ENCODE measurements around the gene NECAP2.

Gene NECAP2
- long read RNA-seq, full-length matches to known transcripts = 462 of 480 reads
- long read RNA-seq, partial matches to known transcripts = 4 of 480 reads
- long read RNA-seq, other reads (novel, unspliced or antisense) = 14 of 480 reads

DNA sequence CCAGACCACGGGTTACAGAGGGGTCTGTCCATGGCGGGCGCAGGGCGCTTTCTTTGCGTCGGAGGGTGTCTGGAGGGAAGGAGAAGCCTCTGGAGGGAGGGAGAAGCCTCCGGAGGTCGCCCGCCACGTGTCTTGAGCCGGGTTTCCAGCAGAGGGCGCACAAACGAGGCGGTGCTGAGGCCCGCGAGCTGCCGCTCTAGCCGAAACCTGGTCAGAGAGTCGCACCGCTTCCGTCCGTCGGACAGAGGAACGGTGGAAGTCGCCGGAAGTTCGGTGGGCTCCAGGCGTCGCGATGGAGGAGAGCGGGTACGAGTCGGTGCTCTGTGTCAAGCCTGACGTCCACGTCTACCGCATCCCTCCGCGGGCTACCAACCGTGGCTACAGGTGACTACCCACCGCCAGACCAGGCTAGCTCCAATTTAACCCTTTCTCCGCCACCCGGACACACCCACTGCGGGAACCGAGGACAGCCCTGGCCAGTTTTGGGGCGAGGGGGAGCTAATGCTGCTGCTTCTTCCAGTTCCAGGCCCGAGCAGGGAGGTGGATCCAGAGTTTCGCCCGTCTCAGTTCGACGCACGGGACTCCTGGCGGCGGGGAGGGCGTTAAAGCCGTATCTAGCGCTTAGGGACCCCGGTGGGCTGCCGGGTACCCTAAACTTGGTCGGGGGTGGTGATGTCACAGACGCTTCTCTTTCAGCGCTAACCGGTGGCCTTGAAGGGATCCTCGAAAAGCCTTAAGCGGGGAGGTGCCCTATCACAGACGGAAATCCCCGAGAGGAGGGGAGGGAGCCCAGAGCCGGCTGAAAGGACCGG is at the start of gene NECAP2:
TSS of gene NECAP2 (plus strand) at position 255 of the 812 bp plus-strand sequence. CDS start at position 293, 38 bp downstream.
- Histone ChIP-seq H3K4me3 (replicated peaks; ENCODE audit: insufficient read depth, low read length) (peak within 1 kb of the TSS; percentile 100), H3K27me3 (ENCODE audit: insufficient read depth, poor library complexity, severe bottlenecking) (no peaks in the 10 kb centered on the region), H3K27ac (replicated peaks) (peak within 1 kb of the TSS; percentile 62)
- peak; percentile 93 for TF ChIP-seq POLR2AphosphoS5 (IDR thresholded peaks at IDR 0.05; ENCODE audit: low read depth)
- TF ChIP-seq, protein P1, sequence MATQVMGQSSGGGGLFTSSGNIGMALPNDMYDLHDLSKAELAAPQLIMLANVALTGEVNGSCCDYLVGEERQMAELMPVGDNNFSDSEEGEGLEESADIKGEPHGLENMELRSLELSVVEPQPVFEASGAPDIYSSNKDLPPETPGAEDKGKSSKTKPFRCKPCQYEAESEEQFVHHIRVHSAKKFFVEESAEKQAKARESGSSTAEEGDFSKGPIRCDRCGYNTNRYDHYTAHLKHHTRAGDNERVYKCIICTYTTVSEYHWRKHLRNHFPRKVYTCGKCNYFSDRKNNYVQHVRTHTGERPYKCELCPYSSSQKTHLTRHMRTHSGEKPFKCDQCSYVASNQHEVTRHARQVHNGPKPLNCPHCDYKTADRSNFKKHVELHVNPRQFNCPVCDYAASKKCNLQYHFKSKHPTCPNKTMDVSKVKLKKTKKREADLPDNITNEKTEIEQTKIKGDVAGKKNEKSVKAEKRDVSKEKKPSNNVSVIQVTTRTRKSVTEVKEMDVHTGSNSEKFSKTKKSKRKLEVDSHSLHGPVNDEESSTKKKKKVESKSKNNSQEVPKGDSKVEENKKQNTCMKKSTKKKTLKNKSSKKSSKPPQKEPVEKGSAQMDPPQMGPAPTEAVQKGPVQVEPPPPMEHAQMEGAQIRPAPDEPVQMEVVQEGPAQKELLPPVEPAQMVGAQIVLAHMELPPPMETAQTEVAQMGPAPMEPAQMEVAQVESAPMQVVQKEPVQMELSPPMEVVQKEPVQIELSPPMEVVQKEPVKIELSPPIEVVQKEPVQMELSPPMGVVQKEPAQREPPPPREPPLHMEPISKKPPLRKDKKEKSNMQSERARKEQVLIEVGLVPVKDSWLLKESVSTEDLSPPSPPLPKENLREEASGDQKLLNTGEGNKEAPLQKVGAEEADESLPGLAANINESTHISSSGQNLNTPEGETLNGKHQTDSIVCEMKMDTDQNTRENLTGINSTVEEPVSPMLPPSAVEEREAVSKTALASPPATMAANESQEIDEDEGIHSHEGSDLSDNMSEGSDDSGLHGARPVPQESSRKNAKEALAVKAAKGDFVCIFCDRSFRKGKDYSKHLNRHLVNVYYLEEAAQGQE (IDR thresholded peaks at IDR 0.05; ENCODE audit: insufficient replicate concordance, low read depth) = no peak
- peak; percentile 83 for TF ChIP-seq GABPA (IDR thresholded peaks at IDR 0.05; ENCODE audit: low read depth)
- TF ChIP-seq SPI1 (IDR thresholded peaks at IDR 0.05; ENCODE audit: borderline replicate concordance, low read depth) = peak; percentile 47; the same call in 1 of the 2 replicates
- TF ChIP-seq CTCF (IDR thresholded peaks at IDR 0.05; ENCODE audit: insufficient read depth, low read length) = peak; percentile 85
- DNase-seq (ENCODE audit: low read depth in 1 of 2, low spot score in 1 of 2) = peak; percentile 93 to 95

- peak in 1 of 2 experiments; percentile 57 for DNase-seq (ENCODE audit: low read depth in 1 of 2, low spot score in 1 of 2)
- Histone ChIP-seq H3K4me3 (replicated peaks; ENCODE audit: insufficient read depth, low read length) (no peak overlapping the region), H3K27me3 (ENCODE audit: insufficient read depth, poor library complexity, severe bottlenecking) (no peaks in the 10 kb centered on the region), H3K27ac (replicated peaks) (peak overlapping the region; percentile 22; the same call in 1 of the 2 replicates)
- TF ChIP-seq POLR2AphosphoS5 (IDR thresholded peaks at IDR 0.05; ENCODE audit: low read depth) = no peak
- peak; percentile 71 for TF ChIP-seq SPI1 (IDR thresholded peaks at IDR 0.05; ENCODE audit: borderline replicate concordance, low read depth)
- TF ChIP-seq GABPA (IDR thresholded peaks at IDR 0.05; ENCODE audit: low read depth) = no peak
These were observed 49.1 kb upstream of the NECAP2 start for GRCh38 chr1:16391411-16391810.

- no peaks in the 10 kb centered on the region for H3K27me3 ChIP-seq (ENCODE audit: insufficient read depth, poor library complexity, severe bottlenecking)
- no peak for DNase-seq (ENCODE audit: low read depth in 1 of 2, low spot score in 1 of 2)
- H3K27ac ChIP-seq (replicated peaks) = no peak overlapping the region
- TF ChIP-seq POLR2AphosphoS5 (IDR thresholded peaks at IDR 0.05; ENCODE audit: low read depth) = no peak
- TF ChIP-seq, protein P1 (IDR thresholded peaks at IDR 0.05; ENCODE audit: insufficient replicate concordance, low read depth) = no peak
- no peak for TF ChIP-seq CTCF (IDR thresholded peaks at IDR 0.05; ENCODE audit: insufficient read depth, low read length)
- TF ChIP-seq GABPA (IDR thresholded peaks at IDR 0.05; ENCODE audit: low read depth) = no peak
- TF ChIP-seq SPI1 (IDR thresholded peaks at IDR 0.05; ENCODE audit: borderline replicate concordance, low read depth) = no peak
- no peak overlapping the region for H3K4me3 ChIP-seq (replicated peaks; ENCODE audit: insufficient read depth, low read length)
These were observed 47.6 kb upstream of the NECAP2 start for GRCh38 chr1:16392740-16393569.
